SU-DHL-6 (cell line): ENCODE measurements around the gene KITLG.

Experiments
- H2AFZ ChIP-seq: fragments of 200-600 bp; sonication (generic); 2 replicates; pipeline ENCODE4 v1.6.1; 2014; ENCODE audit warnings: low read depth, mild to moderate bottlenecking, moderate library complexity, mixed read lengths, antibody characterized with exemption, low read length; ENCODE audit not compliant: severe bottlenecking
- H3F3A ChIP-seq: fragments of 200-600 bp; shearing (Covaris generic); 2 replicates; pipeline ENCODE4 v1.6.0; 2016; ENCODE audit warnings: antibody characterized with exemption, mild to moderate bottlenecking; ENCODE audit not compliant: insufficient read depth
- H3K27ac ChIP-seq: fragments of 200-600 bp; sonication (generic); 2 replicates; pipeline ENCODE4 v1.5.1; 2016; ENCODE audit warnings: low read depth, mild to moderate bottlenecking, low read length, moderate library complexity, mixed read lengths
- H3K27me3 ChIP-seq: fragments of 200-600 bp; sonication (generic), shearing (Covaris generic); 2 replicates; pipeline ENCODE4 v1.6.0; 2014; ENCODE audit warnings: mild to moderate bottlenecking, low read length
- H3K36me3 ChIP-seq: fragments of 200-600 bp; sonication (generic); 2 replicates; pipeline ENCODE4 v1.6.1; 2014; ENCODE audit warnings: mild to moderate bottlenecking, low read length, mixed read lengths
- H3K4me2 ChIP-seq: fragments of 300-600, 200-600 bp; shearing (Covaris generic), sonication (generic); 2 replicates; pipeline ENCODE4 v1.6.0; 2014; ENCODE audit warnings: low read length, low read depth, mild to moderate bottlenecking; ENCODE audit not compliant: poor library complexity, severe bottlenecking
- H3K4me3 ChIP-seq: fragments of 200-600 bp; sonication (generic); 2 replicates; pipeline ENCODE4 v1.5.1; 2014; ENCODE audit warnings: antibody characterized with exemption, low read length, mild to moderate bottlenecking, mixed read lengths; ENCODE audit not compliant: insufficient read depth, poor library complexity, severe bottlenecking
- H3K79me2 ChIP-seq: fragments of 200-600 bp; sonication (generic); 2 replicates; pipeline ENCODE4 v1.6.1; 2014; ENCODE audit warnings: mild to moderate bottlenecking, low read length, moderate library complexity; ENCODE audit not compliant: insufficient read depth
- H3K9ac ChIP-seq: fragments of 200-600 bp; sonication (generic); 2 replicates; pipeline ENCODE4 v1.7.0; 2014; ENCODE audit warnings: mild to moderate bottlenecking, low read length
- H3K9me2 ChIP-seq: fragments of 200-600 bp; sonication (generic); replicated peaks from 2 replicates; pipeline ENCODE4 v1.6.1; 2014; ENCODE audit warnings: low read length; ENCODE audit not compliant: insufficient read depth
- H3K9me3 ChIP-seq: fragments of 200-600 bp; sonication (generic); 2 replicates; pipeline ENCODE4 v1.6.1; 2014; ENCODE audit warnings: low read length, mixed read lengths; ENCODE audit not compliant: insufficient read depth
- H4K20me1 ChIP-seq: fragments of 200-600 bp; sonication (generic); 2 replicates; pipeline ENCODE4 v1.6.1; 2014; ENCODE audit warnings: low read depth, mild to moderate bottlenecking, antibody characterized with exemption, low read length, moderate library complexity, mixed read lengths
- EZH2phosphoT487 ChIP-seq: fragments of 200-600 bp; sonication (generic), shearing (Covaris generic); conservative IDR thresholded peaks from 2 replicates; pipeline ENCODE4 v1.6.1; 2018; ENCODE audit warnings: mild to moderate bottlenecking, antibody characterized with exemption, low read length, moderate library complexity, mixed read lengths
- TF ChIP-seq, protein P1 (sequence below): fragments of 200-600 bp; sonication (generic); IDR thresholded peaks from one replicate; pipeline ENCODE4 v1.5.1; 2017; ENCODE audit warnings: antibody characterized with exemption, mild to moderate bottlenecking, low read length, moderate library complexity; ENCODE audit not compliant: insufficient read depth, poor library complexity, severe bottlenecking

The KITLG gene

DNA sequence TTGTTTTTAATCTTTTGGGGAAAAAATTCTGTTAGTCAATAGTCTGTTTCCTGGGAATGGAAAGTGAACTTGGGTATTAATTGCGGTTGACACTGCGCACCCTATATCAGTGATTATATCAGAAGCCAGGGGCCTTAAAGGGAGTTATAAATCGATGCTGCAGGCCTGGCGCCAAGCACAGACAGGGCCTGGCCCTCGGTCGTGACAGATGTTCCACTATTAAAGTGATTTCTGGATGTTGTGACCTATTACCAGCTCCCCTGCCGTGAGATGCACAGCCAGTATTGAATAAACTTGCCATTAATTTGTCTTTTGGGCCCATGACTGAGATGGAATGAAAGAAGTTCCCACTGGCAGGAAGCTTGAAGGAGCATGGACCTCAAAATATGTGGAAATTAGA lies 45.1 kb upstream of the KITLG start:
- Histone ChIP-seq H4K20me1 (no peaks in the 10 kb centered on the region), H3K79me2 (no peaks in the 10 kb centered on the region), H2AFZ (no peak overlapping the region), H3K9me2 (no peaks in the 10 kb centered on the region), H3K4me3 (no peak overlapping the region), H3K4me2 (no peak overlapping the region), H3K9ac (no peak overlapping the region), H3K27ac (no peak overlapping the region), H3K9me3 (no peaks in the 10 kb centered on the region), H3F3A (no peaks in the 10 kb centered on the region), H3K36me3 (no peaks in the 10 kb centered on the region), H3K27me3 (no peaks in the 10 kb centered on the region)
- no peak for TF ChIP-seq EZH2phosphoT487
- TF ChIP-seq, protein P1, sequence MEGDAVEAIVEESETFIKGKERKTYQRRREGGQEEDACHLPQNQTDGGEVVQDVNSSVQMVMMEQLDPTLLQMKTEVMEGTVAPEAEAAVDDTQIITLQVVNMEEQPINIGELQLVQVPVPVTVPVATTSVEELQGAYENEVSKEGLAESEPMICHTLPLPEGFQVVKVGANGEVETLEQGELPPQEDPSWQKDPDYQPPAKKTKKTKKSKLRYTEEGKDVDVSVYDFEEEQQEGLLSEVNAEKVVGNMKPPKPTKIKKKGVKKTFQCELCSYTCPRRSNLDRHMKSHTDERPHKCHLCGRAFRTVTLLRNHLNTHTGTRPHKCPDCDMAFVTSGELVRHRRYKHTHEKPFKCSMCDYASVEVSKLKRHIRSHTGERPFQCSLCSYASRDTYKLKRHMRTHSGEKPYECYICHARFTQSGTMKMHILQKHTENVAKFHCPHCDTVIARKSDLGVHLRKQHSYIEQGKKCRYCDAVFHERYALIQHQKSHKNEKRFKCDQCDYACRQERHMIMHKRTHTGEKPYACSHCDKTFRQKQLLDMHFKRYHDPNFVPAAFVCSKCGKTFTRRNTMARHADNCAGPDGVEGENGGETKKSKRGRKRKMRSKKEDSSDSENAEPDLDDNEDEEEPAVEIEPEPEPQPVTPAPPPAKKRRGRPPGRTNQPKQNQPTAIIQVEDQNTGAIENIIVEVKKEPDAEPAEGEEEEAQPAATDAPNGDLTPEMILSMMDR = no peak

DNA sequence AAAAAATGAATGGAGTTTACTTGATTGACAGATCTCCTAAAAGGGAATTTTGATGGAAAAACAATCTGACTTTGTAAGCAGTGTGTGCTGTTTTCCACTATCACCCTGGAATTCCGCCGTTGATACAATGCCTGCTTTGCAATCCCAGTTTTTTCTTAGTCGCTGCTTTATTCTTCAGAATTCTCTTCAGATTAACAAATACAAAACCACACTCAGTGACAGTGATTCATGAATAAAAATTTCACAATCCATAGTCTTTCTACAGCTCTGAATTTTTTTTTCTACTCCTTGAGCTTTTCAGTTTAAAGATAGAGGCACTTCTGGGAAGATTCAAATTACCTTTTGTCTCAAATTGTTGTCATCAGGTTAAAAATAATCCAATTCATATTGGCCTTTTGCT lies 44.6 kb upstream of the KITLG start:
- Histone ChIP-seq H3K4me3 (no peak overlapping the region), H3K27ac (no peak overlapping the region), H2AFZ (no peak overlapping the region), H3K9me2 (no peaks in the 10 kb centered on the region), H3K79me2 (no peaks in the 10 kb centered on the region), H3K27me3 (no peaks in the 10 kb centered on the region), H4K20me1 (no peaks in the 10 kb centered on the region), H3K36me3 (no peaks in the 10 kb centered on the region), H3K4me2 (no peak overlapping the region), H3K9me3 (no peaks in the 10 kb centered on the region), H3F3A (no peaks in the 10 kb centered on the region), H3K9ac (no peak overlapping the region)
- TF ChIP-seq, protein P1 = no peak
- TF ChIP-seq EZH2phosphoT487 = no peak

DNA sequence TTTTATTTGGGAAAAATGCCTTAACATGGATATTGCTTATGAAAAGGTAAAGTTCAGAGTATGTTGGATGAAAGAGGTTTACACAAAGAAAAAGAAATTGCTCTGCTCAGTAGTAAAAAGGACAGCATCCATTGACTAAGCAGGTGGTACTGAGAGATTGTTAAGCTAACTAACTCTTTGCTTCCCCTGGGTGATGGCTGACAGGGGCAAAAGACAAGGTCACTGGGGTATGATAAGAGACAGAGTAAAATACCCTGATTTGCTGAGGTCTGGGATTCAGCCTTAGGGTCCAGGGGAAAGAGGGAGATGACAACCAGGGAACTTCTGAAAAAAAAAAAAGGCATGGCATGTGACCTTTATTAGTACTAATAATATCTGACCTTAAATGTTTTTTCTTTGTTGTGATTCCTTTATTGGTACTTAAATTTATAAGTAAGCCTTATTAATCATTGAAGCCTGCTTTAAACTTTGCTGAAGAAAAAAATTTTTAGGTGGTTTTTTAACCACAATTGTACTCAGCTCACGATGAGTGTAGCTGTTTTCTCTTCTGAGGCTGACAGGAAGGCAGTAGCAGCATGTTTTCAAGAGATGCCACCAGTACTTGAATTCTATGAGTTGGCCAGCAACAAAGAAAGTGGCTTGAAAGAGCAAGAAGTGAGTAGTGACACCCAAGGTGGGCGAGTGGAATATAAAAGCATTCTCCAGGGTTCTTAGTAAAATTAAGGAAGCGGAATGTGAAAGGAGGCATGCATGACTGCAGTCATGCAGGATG lies 43.7 kb upstream of the KITLG start:
- H3K4me3 ChIP-seq = no peak overlapping the region
- H3K79me2 ChIP-seq = no peaks in the 10 kb centered on the region
- H3K9ac ChIP-seq = no peak overlapping the region
- H4K20me1 ChIP-seq = no peaks in the 10 kb centered on the region
- no peaks in the 10 kb centered on the region for H3K9me2 ChIP-seq
- H2AFZ ChIP-seq = no peak overlapping the region
- TF ChIP-seq, protein P1 = no peak
- no peak for TF ChIP-seq EZH2phosphoT487
- H3K27ac ChIP-seq = no peak overlapping the region
- no peaks in the 10 kb centered on the region for H3K9me3 ChIP-seq
- H3K4me2 ChIP-seq = no peak overlapping the region
- H3F3A ChIP-seq = no peaks in the 10 kb centered on the region
- H3K36me3 ChIP-seq = no peaks in the 10 kb centered on the region
- no peaks in the 10 kb centered on the region for H3K27me3 ChIP-seq
